Effector CD8-positive, alpha-beta T cell (primary cell): ENCODE results near the gene CCDC27.
"Not testable (repeated sequence)": the region's sequence is repeated elsewhere in the genome, so short reads cannot be mapped to it uniquely, and the experiment has no call there.

Experiments used
- DNase-seq: peaks from one replicate; lab custom pipeline; 2025; lab: John Stamatoyannopoulos, UW

The CCDC27 gene

GRCh38 chr1:3789421-3790300 is 37.4 kb downstream of the CCDC27 start:
- no peak for DNase-seq

GRCh38 chr1:3790500-3790923 is 38.3 kb downstream of the CCDC27 start:
- DNase-seq = no peak

DNA sequence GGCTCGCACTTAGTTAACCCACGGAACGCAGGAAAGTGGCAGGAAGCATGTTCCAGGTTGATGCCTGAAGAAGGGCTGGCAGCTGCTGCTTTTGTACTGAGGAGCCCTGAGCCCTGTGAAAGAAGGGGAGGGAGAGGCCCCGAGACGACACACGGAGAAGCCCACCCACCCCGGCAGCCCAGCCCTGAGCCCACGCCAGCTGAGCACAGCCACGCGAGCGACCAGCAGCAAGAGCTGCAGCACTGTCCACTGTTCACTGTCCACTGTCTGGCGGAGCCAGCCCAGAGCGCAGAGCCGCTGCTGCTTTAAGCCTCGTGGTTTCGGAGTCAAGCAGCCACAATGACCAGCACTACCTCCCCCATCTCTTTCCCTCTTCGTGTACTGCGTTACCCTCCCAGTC is 38.7 kb downstream of the CCDC27 start:
- DNase-seq = no peak

- DNase-seq = no peak
These were observed 43.4 kb downstream of the CCDC27 start for GRCh38 chr1:3795453-3796214.

GRCh38 chr1:3796215-3797061 is 44.2 kb downstream of the CCDC27 start, which contains the start of gene LRRC47:
LRRC47 (minus strand) TSS chr1:3796498; CDS start chr1:3796476, 22 bp downstream.
- peak; percentile 90 for DNase-seq

DNA sequence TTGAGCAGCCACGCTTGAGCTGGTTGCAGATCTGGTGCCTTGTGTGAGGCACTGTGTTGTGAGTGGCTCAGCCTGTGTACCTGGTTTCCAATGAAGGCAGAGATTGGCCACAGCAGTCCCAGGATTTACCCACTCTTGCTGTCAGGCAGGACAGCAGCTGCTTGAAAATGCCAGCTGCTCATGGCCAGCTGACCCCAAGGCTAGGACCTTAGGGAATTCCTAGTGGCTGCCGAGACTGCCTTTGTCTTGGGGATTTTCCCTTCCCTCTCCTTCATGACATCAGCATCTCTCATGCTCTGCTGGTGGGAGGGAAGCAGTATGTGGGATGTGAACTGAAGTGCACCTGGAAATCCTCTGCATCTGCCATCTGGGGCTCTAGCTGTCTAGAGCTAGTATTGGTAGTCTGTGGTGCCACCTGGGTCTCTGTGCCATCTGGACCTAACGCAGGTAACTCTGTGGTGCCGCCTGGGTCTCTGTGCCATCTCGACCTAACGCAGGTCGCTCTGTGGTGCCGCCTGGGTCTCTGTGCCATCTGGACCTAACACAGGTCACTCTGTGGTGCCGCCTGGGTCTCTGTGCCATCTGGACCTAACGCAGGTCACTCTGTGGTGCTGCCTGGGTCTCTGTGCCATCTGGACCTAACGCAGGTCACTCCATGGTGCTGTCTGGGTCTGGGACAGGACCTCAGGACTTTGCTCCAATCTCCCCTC is 47.9 kb downstream of the CCDC27 start:
- DNase-seq = no peak

DNA sequence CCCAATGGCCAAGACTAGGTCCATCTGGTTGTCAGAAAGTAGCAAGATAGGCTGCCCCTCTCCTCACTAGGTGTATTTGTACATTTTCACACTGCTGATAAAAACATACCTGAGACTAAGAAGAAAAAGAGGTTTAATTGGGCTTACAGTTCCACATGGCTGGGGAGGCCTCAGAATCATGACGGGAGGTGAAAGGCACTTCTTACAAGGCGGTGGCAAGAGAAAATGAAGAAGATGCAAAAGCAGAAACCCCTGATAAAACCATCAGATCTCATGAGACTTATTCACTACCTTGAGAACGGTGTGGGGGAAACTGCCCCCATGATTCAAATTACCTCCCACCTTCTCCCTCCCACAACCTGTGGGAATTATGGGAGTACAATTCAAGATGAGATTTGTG is 48.5 kb downstream of the CCDC27 start:
- DNase-seq = not testable (repeated sequence)

DNA sequence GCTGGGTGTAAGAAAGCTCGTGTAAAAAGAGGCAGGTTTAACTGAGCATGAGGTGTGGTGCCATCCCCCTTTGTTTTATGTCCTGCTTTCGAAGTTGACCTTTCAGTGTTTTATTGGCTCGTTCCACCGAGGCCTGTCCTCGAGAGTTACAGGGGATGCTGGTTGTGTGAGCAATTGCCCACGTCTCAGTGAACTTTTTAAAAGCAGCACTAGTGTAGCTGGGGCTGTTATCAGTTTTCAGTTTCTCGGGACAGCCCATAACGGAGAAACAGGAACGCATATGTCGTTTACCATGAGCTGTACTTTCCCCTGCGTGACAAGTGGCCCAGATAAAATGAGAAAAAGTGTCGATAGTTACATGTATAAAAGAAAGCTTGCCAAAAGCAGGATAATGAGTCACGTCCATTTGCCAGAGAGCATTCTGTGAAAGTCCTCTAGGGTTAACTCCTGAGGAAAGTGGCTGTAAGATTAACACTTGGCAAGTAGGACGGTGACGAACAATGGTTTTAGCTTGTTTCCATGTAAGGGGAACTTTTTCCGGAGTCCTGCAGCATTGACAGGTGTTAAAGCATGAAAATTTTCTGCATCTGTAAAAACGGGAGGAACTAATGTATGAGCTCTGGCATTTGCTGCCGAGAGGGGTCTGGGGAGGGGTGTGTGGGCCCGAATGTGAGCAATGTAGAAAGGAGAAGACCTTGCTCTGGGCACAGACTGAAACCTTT is 51.8 kb downstream of the CCDC27 start:
- no peak for DNase-seq

- DNase-seq = not testable (repeated sequence)
These were observed 52.3 kb downstream of the CCDC27 start for GRCh38 chr1:3804627-3804944.

GRCh38 chr1:3805038-3805437 is 52.8 kb downstream of the CCDC27 start:
- no peak for DNase-seq

- no peak for DNase-seq
These were observed 55.5 kb downstream of the CCDC27 start for GRCh38 chr1:3807769-3808168.

DNA sequence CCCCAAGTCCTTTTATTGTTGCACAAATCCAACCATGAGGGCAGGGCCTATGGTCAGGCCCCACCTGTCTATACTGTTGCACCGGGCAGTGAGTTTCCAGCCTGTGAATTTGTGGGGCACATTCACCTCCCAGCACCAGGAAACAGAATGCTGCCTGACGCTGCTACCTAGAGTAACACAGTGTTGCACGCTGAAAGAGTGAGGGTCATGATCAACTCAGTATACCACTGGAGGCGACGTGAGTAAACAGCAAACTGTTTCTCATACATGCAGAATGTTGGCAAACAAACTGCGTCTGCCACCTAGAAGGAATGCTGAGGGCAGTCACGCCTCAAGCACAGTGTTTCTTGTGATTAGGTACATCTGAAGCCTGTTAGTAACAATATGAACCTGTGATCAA is 57.4 kb downstream of the CCDC27 start:
- no peak for DNase-seq

DNA sequence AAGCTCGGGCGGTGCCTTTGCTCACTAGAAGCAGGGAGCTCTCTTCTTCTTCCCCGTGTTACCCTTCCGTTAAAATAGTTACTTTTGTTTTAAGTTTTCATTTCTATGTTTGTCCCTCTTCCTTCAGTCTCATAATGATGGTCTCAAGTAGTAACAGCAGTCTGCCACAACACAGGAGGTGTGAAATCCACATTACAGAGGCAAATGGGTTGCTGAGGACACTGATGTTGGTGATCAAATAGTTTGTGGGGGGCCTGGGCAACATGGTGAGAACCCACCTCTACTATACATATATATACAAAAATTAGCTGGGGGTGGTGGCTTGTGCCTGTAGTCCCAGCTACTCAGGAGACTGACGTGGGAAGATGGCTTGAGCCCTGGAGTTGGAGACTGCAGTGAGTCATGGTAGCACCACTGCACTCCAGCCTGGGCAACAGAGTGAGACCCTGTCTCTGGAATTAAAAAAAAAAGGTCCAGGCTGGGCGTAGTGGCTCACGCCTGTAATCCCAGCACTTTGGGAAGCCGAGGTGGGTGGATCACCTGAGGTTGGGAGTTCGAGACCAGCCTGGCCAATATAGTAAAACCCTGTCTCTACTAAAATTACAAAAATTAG is 58.0 kb downstream of the CCDC27 start:
- not testable (repeated sequence) for DNase-seq

DNA sequence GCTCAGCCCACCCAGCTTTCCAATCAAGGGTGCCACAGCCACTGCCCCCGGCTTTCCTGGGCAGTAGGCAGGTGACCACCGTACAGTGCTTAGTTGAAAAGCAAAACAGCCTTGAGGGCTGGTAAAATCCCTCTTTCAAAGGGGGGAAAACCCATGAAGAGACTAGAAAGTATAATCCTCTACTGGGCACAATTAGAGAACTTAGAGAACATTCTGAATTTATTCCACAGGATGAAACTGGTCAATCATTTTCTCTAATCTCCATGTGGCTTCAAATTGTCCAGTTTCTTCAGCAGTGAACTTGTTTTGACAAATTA is 59.3 kb downstream of the CCDC27 start:
- DNase-seq = no peak

- DNase-seq = no peak
These were observed 61.8 kb downstream of the CCDC27 start for GRCh38 chr1:3814065-3814464.

DNA sequence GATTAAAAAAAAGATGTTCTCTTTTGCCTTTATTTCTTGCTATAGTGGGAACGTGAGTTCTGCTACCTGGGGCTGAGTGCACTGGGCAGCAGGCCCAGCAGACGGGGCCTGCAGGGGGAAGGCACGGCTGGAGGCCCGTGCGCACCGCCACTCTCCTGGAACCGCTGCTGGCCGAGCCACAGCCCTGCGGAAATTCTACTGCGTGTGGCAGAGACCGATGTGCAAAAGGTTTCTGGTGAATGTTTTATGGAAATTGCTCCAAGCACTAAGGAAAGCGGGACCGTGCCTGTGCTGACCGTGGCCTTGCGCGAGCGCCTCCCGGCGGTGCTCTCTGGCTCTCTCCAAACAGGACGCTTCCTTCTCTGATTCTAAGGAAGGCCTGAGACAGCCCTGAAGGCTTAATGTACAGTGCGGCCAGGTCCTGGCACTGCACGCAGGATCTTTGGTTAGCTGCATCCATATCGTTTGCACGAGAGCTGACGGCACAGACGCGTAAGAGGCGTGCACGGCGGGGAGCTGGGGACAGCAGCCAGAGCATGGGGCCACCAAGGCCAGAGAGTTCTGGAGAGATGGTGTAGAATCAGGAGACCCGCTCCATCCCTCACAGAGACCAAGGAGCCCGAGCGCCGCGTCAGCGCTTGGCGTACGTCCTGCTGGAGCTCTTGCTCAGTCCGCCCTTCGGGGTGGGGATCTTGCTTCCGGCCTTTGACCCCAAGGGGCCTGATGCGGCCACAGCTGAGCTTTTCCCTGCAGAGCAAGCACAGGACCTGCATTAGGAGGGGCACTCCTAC is 62.7 kb downstream of the CCDC27 start:
- DNase-seq = no peak

- no peak for DNase-seq
These were observed 64.3 kb downstream of the CCDC27 start for GRCh38 chr1:3816331-3817137.

DNA sequence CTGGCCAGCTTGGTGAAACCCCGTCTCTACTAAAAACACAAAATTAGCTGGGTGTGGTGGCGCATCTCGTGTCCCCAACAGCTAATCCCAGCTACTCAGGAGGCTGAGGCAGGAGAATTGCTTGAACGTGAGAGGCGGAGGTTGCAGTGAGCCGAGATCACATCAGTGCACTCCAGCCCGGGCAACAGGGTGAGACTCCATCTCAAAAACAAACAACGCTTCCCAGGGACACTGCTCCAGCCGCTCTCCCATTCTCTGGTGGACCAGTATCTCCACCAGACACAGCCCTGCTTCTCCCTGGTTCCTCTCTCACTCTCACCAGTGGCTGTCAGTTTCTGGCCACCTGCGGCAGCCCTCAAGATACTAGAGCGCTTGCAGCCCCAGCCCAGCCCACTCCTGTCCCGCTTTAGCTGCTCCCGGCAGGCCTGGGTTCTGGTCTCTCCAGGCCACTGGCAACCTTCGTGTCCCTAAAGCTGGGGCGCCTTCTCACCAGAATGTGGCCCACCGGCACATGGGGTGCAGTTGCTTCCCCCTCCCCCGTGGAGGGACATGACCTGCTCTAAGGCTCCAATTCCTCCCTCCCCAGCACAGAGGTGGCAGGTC is 65.0 kb downstream of the CCDC27 start:
- no peak for DNase-seq
